Tibial nerve (tissue), 4 donors: Measurements from ENCODE around the gene IL1F10. TPM values are rescaled to one million over a fixed set of nuclear protein-coding genes. Genes with fewer than 3 reads are reported as not detected.

ENCODE experiments used
- DNase-seq, 2 donors: peaks; one replicate each; pipeline ENCODE4 v3.0.0-alpha.2; 2019; ENCODE audit warnings: low spot score in 2 of 2
- H3K27ac ChIP-seq, 4 donors: fragments of 200-600 bp; sonication (generic) in 3 of 4; one replicate each; pipeline ENCODE4 v1.5.1; 2017 to 2019; ENCODE audit warnings: mild to moderate bottlenecking in 1 of 4
- H3K27me3 ChIP-seq, 2 donors: fragments of 200-600 bp; sonication (generic) in 1 of 2; one replicate each; pipeline versions ENCODE4 v1.5.1 to v1.6.0; 2017 to 2019
- H3K36me3 ChIP-seq, 3 donors: fragments of 200-600 bp; sonication (generic); one replicate each; pipeline ENCODE4 v1.5.1; 2018 to 2019
- H3K4me1 ChIP-seq, 4 donors: fragments of 200-600 bp; sonication (generic) in 3 of 4; one replicate each; pipeline ENCODE4 v1.5.1; 2017 to 2019
- H3K4me3 ChIP-seq, 4 donors: fragments of 200-600 bp; sonication (generic) in 3 of 4; one replicate each; pipeline ENCODE4 v1.5.1; 2017 to 2019; ENCODE audit warnings: mild to moderate bottlenecking in 1 of 4, moderate library complexity in 1 of 4
- H3K9me3 ChIP-seq, 4 donors: fragments of 200-600 bp; sonication (generic) in 3 of 4; one replicate each; pipeline ENCODE4 v1.5.1; 2017 to 2019
- CTCF ChIP-seq, 5 experiments: fragments of 200-600 bp in 3 of 5; fragments of 450-650 bp in 2 of 5; sonication (generic) in 3 of 5; IDR thresholded peaks; one replicate each; pipeline ENCODE4 v1.5.1; 2016 to 2019; ENCODE audit warnings: antibody characterized with exemption in 5 of 5, mild to moderate bottlenecking in 3 of 5, moderate library complexity in 2 of 5
- EP300 ChIP-seq, 2 donors: sonication (generic); formaldehyde crosslinking; IDR thresholded peaks; one replicate each; pipeline ENCODE4 v1.6.1; 2017; ENCODE audit warnings: antibody characterized with exemption in 2 of 2, mild to moderate bottlenecking in 1 of 2
- POLR2A ChIP-seq, 2 donors: fragments of 450-650 bp; IDR thresholded peaks; one replicate each; pipeline ENCODE4 v1.6.1; 2017; ENCODE audit warnings: antibody characterized with exemption in 2 of 2, mild to moderate bottlenecking in 2 of 2, moderate library complexity in 2 of 2
- WGBS, 2 donors: methylation state at CpG; one replicate each; pipeline ENCODE4 v1.1.5; 2018; 5-methylcytosine and 5-hydroxymethylcytosine counted together
- total RNA-seq, 4 donors: library from RNA; depleted of rRNA; stranded (reverse); fragments of >200 nt; gene quantifications; one replicate each; pipeline ENCODE4 v1.1.0, GENCODE V29; 2016

IL1F10 gene
- total RNA-seq, 4 donors from 2014 or later, result not detected

GRCh38 chr2:113038291-113038690 is 29.5 kb upstream of the IL1F10 start:
- H3K4me1 ChIP-seq, result no peaks in the 10 kb centered on the region
- no peaks in the 10 kb centered on the region for H3K27me3 ChIP-seq
- TF ChIP-seq EP300 (IDR thresholded peaks at IDR 0.05), result no peak
- TF ChIP-seq POLR2A (IDR thresholded peaks at IDR 0.05), result no peak
- no peaks in the 10 kb centered on the region for H3K9me3 ChIP-seq
- no peak overlapping the region for H3K4me3 ChIP-seq
- WGBS, 2 donors, result 83 to 93% methylated on average over 3 of the region's 3 CpGs
- H3K36me3 ChIP-seq, result no peaks in the 10 kb centered on the region
- H3K27ac ChIP-seq, result no peak overlapping the region
- DNase-seq, result no peak

DNA sequence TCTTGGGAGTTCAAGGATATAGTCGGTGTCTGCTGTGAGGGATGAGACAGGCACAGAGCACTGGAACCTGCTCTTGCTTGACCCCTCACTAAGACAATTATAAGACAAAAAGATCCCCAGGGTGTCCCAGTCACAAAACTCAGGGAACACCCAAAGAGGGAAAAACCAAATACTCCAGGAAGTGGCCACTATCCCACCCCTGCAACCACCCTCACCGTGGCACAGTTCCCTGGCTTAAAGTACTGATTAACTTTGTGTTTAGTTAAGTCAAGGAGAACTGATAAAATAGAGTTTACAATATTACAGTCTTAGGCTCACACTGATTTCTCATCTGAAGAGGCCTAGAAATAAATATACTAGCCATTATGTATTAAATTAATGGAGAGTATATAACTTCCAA is 28.6 kb upstream of the IL1F10 start:
- Histone ChIP-seq H3K9me3 (no peaks in the 10 kb centered on the region), H3K27me3 (no peaks in the 10 kb centered on the region), H3K36me3 (no peaks in the 10 kb centered on the region), H3K27ac (no peak overlapping the region), H3K4me1 (no peaks in the 10 kb centered on the region), H3K4me3 (no peak overlapping the region)
- DNase-seq, result no peak
- no peak for TF ChIP-seq CTCF (IDR thresholded peaks at IDR 0.05)
- no peak for TF ChIP-seq POLR2A (IDR thresholded peaks at IDR 0.05)
- TF ChIP-seq EP300 (IDR thresholded peaks at IDR 0.05), result no peak
- WGBS, 2 donors, result 74 to 89% methylated on average over 2 of the region's 2 CpGs

- H3K9me3 ChIP-seq, result no peaks in the 10 kb centered on the region
- WGBS, 2 donors, result 30 to 55% methylated on average over 5 of the region's 5 CpGs
- DNase-seq, result no peak
- no peaks in the 10 kb centered on the region for H3K4me1 ChIP-seq
- H3K4me3 ChIP-seq, result no peak overlapping the region
- TF ChIP-seq EP300 (IDR thresholded peaks at IDR 0.05) (no peak), POLR2A (IDR thresholded peaks at IDR 0.05) (no peak), CTCF (IDR thresholded peaks at IDR 0.05) (no peak)
- no peaks in the 10 kb centered on the region for H3K36me3 ChIP-seq
- no peaks in the 10 kb centered on the region for H3K27me3 ChIP-seq
- no peak overlapping the region for H3K27ac ChIP-seq
Measured at GRCh38 chr2:113039719-113040118, 28.1 kb upstream of the IL1F10 start.

DNA sequence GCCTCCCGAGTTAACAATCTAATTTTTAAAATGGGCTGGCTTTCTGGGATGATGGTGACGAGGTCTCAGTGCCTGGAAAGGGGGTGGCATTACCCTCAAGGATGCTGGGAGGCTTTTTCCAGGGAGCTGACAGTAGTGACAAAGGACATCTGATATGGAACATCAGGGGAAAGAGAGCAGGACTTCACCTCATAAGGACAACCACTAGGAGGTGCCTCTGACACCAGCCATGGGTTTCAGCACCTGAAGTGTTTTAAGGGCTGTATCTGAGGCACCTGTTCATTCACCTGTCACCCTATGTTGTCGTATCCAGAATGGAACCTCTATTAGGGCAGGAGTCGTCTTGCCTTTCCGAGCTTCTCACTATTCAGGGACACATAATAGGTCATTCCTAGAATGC is 25.9 kb upstream of the IL1F10 start:
- H3K27me3 ChIP-seq, result no peaks in the 10 kb centered on the region
- H3K4me3 ChIP-seq, result no peak overlapping the region
- DNase-seq, result no peak
- no peaks in the 10 kb centered on the region for H3K36me3 ChIP-seq
- H3K27ac ChIP-seq, result no peak overlapping the region
- no peaks in the 10 kb centered on the region for H3K4me1 ChIP-seq
- no peaks in the 10 kb centered on the region for H3K9me3 ChIP-seq
- no peak for TF ChIP-seq POLR2A (IDR thresholded peaks at IDR 0.05)
- no peak for TF ChIP-seq CTCF (IDR thresholded peaks at IDR 0.05)
- no peak for TF ChIP-seq EP300 (IDR thresholded peaks at IDR 0.05)
- WGBS, 2 donors, result 61 to 67% methylated on average over 5 of the region's 5 CpGs

DNA sequence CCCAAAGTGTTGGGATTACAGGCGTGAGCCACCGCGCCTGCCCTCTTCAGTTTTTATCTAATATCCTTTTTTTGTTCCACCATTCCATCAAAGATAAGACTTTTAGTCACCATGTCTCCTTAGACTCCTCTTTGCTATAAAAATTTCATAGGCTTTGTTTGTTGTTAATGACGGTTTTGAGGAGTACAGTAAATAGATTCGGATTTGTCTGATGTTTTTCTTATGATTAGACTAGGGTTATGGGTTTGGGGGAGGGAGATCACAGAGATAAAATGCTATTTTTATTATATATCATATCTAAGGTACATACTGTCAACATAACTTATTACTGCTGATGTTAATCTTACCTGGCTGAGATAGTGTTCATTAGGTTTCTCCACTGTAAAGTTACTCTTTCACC is 21.3 kb upstream of the IL1F10 start:
- no peaks in the 10 kb centered on the region for H3K4me1 ChIP-seq
- H3K27me3 ChIP-seq, result no peaks in the 10 kb centered on the region
- H3K4me3 ChIP-seq, result no peak overlapping the region
- WGBS, 2 donors, result 91 to 93% methylated on average over 5 of the region's 5 CpGs
- H3K27ac ChIP-seq, result no peak overlapping the region
- no peaks in the 10 kb centered on the region for H3K36me3 ChIP-seq
- DNase-seq, result no peak
- peaks cover 0 to 8% (median 0%) of the 10 kb centered on the region in 4 donors for H3K9me3 ChIP-seq
- TF ChIP-seq POLR2A (IDR thresholded peaks at IDR 0.05) (no peak), EP300 (IDR thresholded peaks at IDR 0.05) (no peak), CTCF (IDR thresholded peaks at IDR 0.05) (no peak)
